ENCODE measurements around the gene REP15.
"Not testable (repeated sequence)": the region's sequence is repeated elsewhere in the genome, so short reads cannot be mapped to it uniquely, and the experiment has no call there.

Gene REP15

DNA sequence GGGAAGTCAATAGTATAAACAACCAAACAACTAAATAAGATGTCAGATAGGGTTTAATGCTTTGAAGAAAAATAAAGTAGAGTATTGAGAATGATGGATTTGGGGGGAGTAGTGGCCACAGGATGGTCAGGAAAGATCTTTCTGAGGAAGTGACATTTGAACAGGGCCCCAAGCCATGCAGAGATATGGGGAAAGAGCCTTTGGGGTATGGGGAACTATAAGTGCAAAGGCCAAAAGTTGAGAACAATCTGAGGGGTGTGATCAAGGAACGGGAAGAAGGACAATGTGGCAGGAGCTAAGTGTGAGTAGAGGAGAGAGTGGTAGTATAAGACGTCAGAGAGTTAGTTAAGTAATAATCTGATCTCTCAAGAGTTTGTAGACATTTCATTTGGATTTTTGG, 15.7 kb downstream of the REP15 start:
- H3K36me3 ChIP-seq (ENCODE audit: control insufficient read depth in 1 of 2, insufficient read depth in 2 of 2, low read length in 2 of 2), result peaks cover 0 to 19% of the 10 kb centered on the region in 2 donors
- H3K27ac ChIP-seq (ENCODE audit: low read depth, low read length), result no peak overlapping the region
- H3K9ac ChIP-seq (ENCODE audit: low read depth in 1 of 2, low read length in 2 of 2), result no peak overlapping the region
- H3K4me3 ChIP-seq (ENCODE audit: low read depth in 1 of 2, low read length in 2 of 2), result peak overlapping the region; percentile 89 to 100
- no peaks in the 10 kb centered on the region for H3K27me3 ChIP-seq (ENCODE audit: control insufficient read depth in 1 of 2, insufficient read depth in 2 of 2, low read length in 2 of 2)
- H3K4me1 ChIP-seq (ENCODE audit: control insufficient read depth in 1 of 2, insufficient read depth in 2 of 2, low read length in 2 of 2), result peaks cover 10 to 11% of the 10 kb centered on the region in 2 donors
- H3K9me3 ChIP-seq (ENCODE audit: control insufficient read depth in 1 of 2, low read length in 2 of 2), result no peaks in the 10 kb centered on the region

DNA sequence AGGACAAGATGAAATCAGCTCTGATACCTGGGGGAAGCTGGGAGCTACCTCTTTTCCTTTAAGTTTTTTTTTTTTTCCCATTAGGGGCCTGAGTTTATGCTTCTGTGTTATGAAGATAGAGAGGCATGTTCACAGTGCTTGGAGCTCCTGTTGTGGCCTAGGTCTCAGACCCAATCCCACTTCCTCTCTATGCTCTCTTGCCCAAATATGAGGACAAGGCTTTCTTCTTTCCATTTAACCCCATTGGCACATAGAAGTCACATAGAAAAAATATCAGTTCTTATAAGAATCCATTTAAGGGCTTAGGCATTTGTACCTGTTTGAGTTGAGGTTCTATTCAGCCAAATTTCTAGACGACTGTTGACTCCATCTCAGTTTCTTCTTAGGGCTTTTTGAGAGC, 27.0 kb downstream of the REP15 start:
- Histone ChIP-seq H3K4me3 (ENCODE audit: low read depth in 1 of 2, low read length in 2 of 2) (no peak overlapping the region), H3K27ac (ENCODE audit: low read depth, low read length) (no peak overlapping the region), H3K4me1 (ENCODE audit: control insufficient read depth in 1 of 2, insufficient read depth in 2 of 2, low read length in 2 of 2) (no peaks in the 10 kb centered on the region), H3K9ac (ENCODE audit: low read depth in 1 of 2, low read length in 2 of 2) (no peak overlapping the region), H3K27me3 (ENCODE audit: control insufficient read depth in 1 of 2, insufficient read depth in 2 of 2, low read length in 2 of 2) (no peaks in the 10 kb centered on the region), H3K36me3 (ENCODE audit: control insufficient read depth in 1 of 2, insufficient read depth in 2 of 2, low read length in 2 of 2) (peaks cover 12 to 52% of the 10 kb centered on the region in 2 donors), H3K9me3 (ENCODE audit: control insufficient read depth in 1 of 2, low read length in 2 of 2) (no peaks in the 10 kb centered on the region)

DNA sequence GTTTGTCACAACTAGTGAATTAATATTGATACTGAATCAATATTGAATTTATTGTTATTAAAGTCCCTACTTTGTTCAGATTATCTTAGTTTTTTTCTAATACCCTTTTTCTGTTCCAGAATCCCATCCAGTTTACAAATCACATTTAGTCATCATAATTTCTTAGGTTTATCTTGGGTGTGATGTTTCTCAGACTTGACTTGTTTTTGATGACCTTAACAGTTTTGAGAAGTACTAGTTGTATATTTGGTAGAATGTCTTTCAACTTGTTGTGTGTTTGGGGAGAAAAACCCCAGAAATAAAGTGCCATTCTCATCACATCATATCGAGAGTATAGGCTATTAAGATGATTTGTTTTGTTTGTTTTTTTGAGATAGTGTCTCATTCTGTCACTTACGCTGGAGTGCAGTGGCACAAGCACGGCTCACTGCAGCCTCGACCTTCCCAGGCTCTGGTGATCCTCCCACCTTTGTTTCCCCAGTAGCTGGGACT, 33.9 kb downstream of the REP15 start:
- H3K27me3 ChIP-seq (ENCODE audit: control insufficient read depth in 1 of 2, insufficient read depth in 2 of 2, low read length in 2 of 2), result no peaks in the 10 kb centered on the region
- H3K9me3 ChIP-seq (ENCODE audit: control insufficient read depth in 1 of 2, low read length in 2 of 2), result no peaks in the 10 kb centered on the region
- no peak overlapping the region for H3K9ac ChIP-seq (ENCODE audit: low read depth in 1 of 2, low read length in 2 of 2)
- no peak overlapping the region for H3K27ac ChIP-seq (ENCODE audit: low read depth, low read length)
- H3K36me3 ChIP-seq (ENCODE audit: control insufficient read depth in 1 of 2, insufficient read depth in 2 of 2, low read length in 2 of 2), result peaks cover 0 to 28% of the 10 kb centered on the region in 2 donors
- H3K4me1 ChIP-seq (ENCODE audit: control insufficient read depth in 1 of 2, insufficient read depth in 2 of 2, low read length in 2 of 2), result no peaks in the 10 kb centered on the region
- no peak overlapping the region for H3K4me3 ChIP-seq (ENCODE audit: low read depth in 1 of 2, low read length in 2 of 2)

DNA sequence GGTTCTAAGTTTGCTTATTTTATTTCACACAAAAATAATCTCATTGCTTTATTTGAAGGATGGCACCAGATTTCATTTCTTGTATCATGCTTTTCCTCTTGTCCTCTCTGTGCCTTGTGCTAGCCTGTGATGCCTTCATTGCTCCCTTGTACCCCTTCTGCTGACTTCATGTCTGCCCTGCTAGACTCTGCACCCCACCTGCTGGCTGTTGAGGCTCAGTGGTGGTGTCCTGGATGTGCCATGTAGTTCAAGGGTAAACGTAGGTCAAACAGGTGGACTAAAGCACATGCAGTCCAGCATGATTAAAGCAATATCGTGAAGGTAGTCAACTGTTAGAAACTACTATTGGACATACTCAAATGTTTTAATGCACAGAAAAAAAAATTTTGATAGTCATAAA, 36.0 kb downstream of the REP15 start:
- H3K27ac ChIP-seq (ENCODE audit: low read depth, low read length), result no peak overlapping the region
- H3K36me3 ChIP-seq (ENCODE audit: control insufficient read depth in 1 of 2, insufficient read depth in 2 of 2, low read length in 2 of 2), result peaks cover under 1 to 23% of the 10 kb centered on the region in 2 donors
- no peaks in the 10 kb centered on the region for H3K9me3 ChIP-seq (ENCODE audit: control insufficient read depth in 1 of 2, low read length in 2 of 2)
- H3K27me3 ChIP-seq (ENCODE audit: control insufficient read depth in 1 of 2, insufficient read depth in 2 of 2, low read length in 2 of 2), result no peaks in the 10 kb centered on the region
- H3K4me3 ChIP-seq (ENCODE audit: low read depth in 1 of 2, low read length in 2 of 2), result no peak overlapping the region
- H3K4me1 ChIP-seq (ENCODE audit: control insufficient read depth in 1 of 2, insufficient read depth in 2 of 2, low read length in 2 of 2), result no peaks in the 10 kb centered on the region
- H3K9ac ChIP-seq (ENCODE audit: low read depth in 1 of 2, low read length in 2 of 2), result no peak overlapping the region

DNA sequence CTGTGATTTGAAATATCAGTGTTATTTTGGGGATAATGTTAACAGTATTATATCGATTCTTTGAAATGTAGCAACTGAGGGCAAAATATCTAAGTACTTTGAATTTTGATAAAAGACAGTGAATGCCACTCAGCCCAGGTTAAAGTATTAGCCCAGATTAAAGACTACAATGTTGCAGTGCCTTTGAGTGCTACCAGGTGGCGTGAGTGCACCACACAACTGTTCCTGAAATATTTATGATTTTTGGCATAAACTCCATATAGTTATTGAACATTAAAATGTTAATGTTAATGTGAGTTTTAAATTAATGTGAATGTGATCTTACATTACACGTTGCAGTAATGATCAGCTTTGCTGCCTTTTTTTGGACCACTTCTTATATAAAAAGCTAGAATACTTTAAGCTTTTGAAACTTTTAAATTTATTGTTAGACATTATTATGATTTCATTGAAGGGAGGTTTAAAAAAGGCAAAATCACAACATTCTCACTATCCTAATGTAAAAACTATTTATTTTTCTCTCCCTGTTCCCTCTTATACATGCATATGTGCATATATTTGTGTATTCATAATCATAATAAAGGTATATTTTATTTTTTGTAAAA, 36.9 kb downstream of the REP15 start:
- Histone ChIP-seq H3K4me1 (ENCODE audit: control insufficient read depth in 1 of 2, insufficient read depth in 2 of 2, low read length in 2 of 2) (no peaks in the 10 kb centered on the region), H3K27ac (ENCODE audit: low read depth, low read length) (no peak overlapping the region), H3K36me3 (ENCODE audit: control insufficient read depth in 1 of 2, insufficient read depth in 2 of 2, low read length in 2 of 2) (peaks cover 5 to 23% of the 10 kb centered on the region in 2 donors), H3K27me3 (ENCODE audit: control insufficient read depth in 1 of 2, insufficient read depth in 2 of 2, low read length in 2 of 2) (no peaks in the 10 kb centered on the region), H3K4me3 (ENCODE audit: low read depth in 1 of 2, low read length in 2 of 2) (no peak overlapping the region), H3K9ac (ENCODE audit: low read depth in 1 of 2, low read length in 2 of 2) (no peak overlapping the region), H3K9me3 (ENCODE audit: control insufficient read depth in 1 of 2, low read length in 2 of 2) (no peaks in the 10 kb centered on the region)

DNA sequence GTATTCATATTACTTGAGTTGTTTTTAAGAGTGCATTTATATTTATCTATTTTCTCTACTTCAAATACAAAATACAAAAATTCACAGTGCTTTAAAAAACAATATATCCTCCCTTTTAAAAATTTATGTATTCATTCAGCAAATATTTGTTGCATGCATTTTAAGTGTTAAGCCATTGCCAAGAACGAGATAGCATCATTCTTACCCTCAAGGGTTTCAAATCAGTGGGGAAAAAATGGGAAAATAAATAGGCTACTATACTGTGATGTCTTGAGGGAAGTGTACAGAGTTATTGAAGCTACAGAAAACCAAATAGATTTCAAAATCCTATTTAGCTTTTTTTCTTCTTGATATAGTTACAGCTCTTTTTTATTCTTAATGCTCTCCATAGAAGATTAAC, 37.5 kb downstream of the REP15 start:
- Histone ChIP-seq H3K4me3 (ENCODE audit: low read depth in 1 of 2, low read length in 2 of 2) (no peak overlapping the region), H3K9me3 (ENCODE audit: control insufficient read depth in 1 of 2, low read length in 2 of 2) (no peaks in the 10 kb centered on the region), H3K27ac (ENCODE audit: low read depth, low read length) (no peak overlapping the region), H3K4me1 (ENCODE audit: control insufficient read depth in 1 of 2, insufficient read depth in 2 of 2, low read length in 2 of 2) (no peaks in the 10 kb centered on the region), H3K9ac (ENCODE audit: low read depth in 1 of 2, low read length in 2 of 2) (no peak overlapping the region), H3K27me3 (ENCODE audit: control insufficient read depth in 1 of 2, insufficient read depth in 2 of 2, low read length in 2 of 2) (no peaks in the 10 kb centered on the region), H3K36me3 (ENCODE audit: control insufficient read depth in 1 of 2, insufficient read depth in 2 of 2, low read length in 2 of 2) (peaks cover 5 to 23% of the 10 kb centered on the region in 2 donors)

DNA sequence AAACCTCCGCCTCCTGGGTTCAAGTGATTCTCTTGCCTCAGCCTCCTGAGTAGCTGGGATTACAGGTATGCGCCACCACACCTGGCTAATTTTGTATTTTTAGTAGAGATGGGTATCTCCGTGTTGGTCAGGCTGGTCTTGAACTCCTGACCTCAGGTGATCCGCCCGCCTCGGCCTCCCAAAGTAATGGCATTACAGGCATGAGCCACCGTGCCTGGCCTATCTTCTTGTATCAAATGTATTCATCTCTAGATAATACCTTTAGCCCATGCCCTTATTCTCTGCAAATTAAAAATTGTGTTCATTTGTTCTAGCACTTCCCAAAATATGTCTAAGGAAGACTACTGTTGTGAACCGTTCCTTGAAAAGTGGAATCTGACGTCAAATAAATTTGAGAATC, 38.1 kb downstream of the REP15 start:
- not testable (repeated sequence) for H3K27me3 ChIP-seq (ENCODE audit: control insufficient read depth in 1 of 2, insufficient read depth in 2 of 2, low read length in 2 of 2); H3K9ac ChIP-seq (ENCODE audit: low read depth in 1 of 2, low read length in 2 of 2); H3K27ac ChIP-seq (ENCODE audit: low read depth, low read length); H3K4me3 ChIP-seq (ENCODE audit: low read depth in 1 of 2, low read length in 2 of 2); H3K9me3 ChIP-seq (ENCODE audit: control insufficient read depth in 1 of 2, low read length in 2 of 2); H3K4me1 ChIP-seq (ENCODE audit: control insufficient read depth in 1 of 2, insufficient read depth in 2 of 2, low read length in 2 of 2)
- peaks cover 5 to 25% of the 10 kb centered on the region in 2 donors for H3K36me3 ChIP-seq (ENCODE audit: control insufficient read depth in 1 of 2, insufficient read depth in 2 of 2, low read length in 2 of 2)

DNA sequence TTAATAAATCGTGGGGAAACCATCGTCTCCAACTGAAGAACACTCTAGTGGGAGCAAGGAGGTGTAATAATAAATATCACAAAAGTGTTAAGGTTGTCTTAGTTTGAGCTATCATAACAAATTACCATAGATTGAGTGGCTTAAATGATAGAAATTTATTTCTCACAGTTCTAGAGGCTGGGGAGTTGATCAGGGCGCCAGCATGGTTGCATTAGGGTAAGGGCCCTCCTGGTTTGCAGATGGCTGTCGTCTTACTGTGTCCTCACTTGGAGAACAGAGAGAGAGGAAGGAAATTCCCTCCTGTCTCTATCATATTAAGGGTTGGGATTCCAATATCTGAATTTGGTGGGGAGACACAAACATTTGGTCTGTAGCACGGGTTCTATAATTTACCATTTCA, 47.4 kb downstream of the REP15 start:
- Histone ChIP-seq H3K9ac (ENCODE audit: low read depth in 1 of 2, low read length in 2 of 2) (no peak overlapping the region), H3K27me3 (ENCODE audit: control insufficient read depth in 1 of 2, insufficient read depth in 2 of 2, low read length in 2 of 2) (no peaks in the 10 kb centered on the region), H3K4me3 (ENCODE audit: low read depth in 1 of 2, low read length in 2 of 2) (no peak overlapping the region), H3K27ac (ENCODE audit: low read depth, low read length) (no peak overlapping the region), H3K36me3 (ENCODE audit: control insufficient read depth in 1 of 2, insufficient read depth in 2 of 2, low read length in 2 of 2) (peaks cover 2 to 35% of the 10 kb centered on the region in 2 donors), H3K9me3 (ENCODE audit: control insufficient read depth in 1 of 2, low read length in 2 of 2) (no peaks in the 10 kb centered on the region), H3K4me1 (ENCODE audit: control insufficient read depth in 1 of 2, insufficient read depth in 2 of 2, low read length in 2 of 2) (peaks cover 0 to 7% of the 10 kb centered on the region in 2 donors)

DNA sequence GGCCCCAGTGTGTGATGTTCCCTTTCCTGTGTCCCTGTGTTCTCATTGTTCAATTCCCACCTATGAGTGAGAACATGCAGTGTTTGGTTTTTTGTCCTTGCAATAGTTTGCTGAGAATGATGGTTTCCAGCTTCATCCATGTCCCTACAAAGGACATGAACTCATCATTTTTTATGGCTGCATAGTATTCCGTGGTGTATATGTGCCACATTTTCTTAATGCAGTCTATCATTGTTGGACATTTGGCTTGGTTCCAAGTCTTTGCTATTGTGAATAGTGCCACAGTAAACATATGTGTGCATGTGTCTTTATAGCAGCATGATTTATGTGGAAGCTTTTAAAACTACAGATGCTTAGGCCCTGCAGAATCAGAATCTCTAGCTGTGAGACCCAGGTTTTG, 49.5 kb downstream of the REP15 start:
- H3K9ac ChIP-seq (ENCODE audit: low read depth in 1 of 2, low read length in 2 of 2); H3K4me3 ChIP-seq (ENCODE audit: low read depth in 1 of 2, low read length in 2 of 2); H3K27ac ChIP-seq (ENCODE audit: low read depth, low read length); H3K9me3 ChIP-seq (ENCODE audit: control insufficient read depth in 1 of 2, low read length in 2 of 2); H3K4me1 ChIP-seq (ENCODE audit: control insufficient read depth in 1 of 2, insufficient read depth in 2 of 2, low read length in 2 of 2); H3K27me3 ChIP-seq (ENCODE audit: control insufficient read depth in 1 of 2, insufficient read depth in 2 of 2, low read length in 2 of 2): not testable (repeated sequence)
- peaks cover 2 to 19% of the 10 kb centered on the region in 2 donors for H3K36me3 ChIP-seq (ENCODE audit: control insufficient read depth in 1 of 2, insufficient read depth in 2 of 2, low read length in 2 of 2)
